CD14-positive monocyte (primary cell): ENCODE data around the gene ZNF414. TPM values are rescaled to one million over a fixed set of nuclear protein-coding genes. Genes with fewer than 3 reads are reported as not detected.

Experiments
- DNase-seq, 3 donors: peaks; one replicate each; pipeline ENCODE4 v3.0.0-alpha.2; 2011 to 2022
- H2AFZ ChIP-seq: 2 replicates; pipeline ENCODE4 v1.6.0; 2012; ENCODE audit warnings: mild to moderate bottlenecking, low read depth, low read length, inconsistent platforms; ENCODE audit not compliant: insufficient read depth, poor library complexity, severe bottlenecking
- H3K27ac ChIP-seq, 2 donors: 1 replicate in 1 of 2; 2 replicates in 1 of 2; pipeline ENCODE4 v1.5.1; 2012 to 2013; ENCODE audit warnings: low read length in 2 of 2, control low read depth in 1 of 2, inconsistent platforms in 1 of 2, low read depth in 1 of 2, mild to moderate bottlenecking in 1 of 2
- H3K27me3 ChIP-seq, 2 donors: one replicate each; pipeline versions ENCODE4 v1.6.0 to v1.6.1; 2011 to 2013; ENCODE audit warnings: low read length in 2 of 2; ENCODE audit not compliant: control insufficient read depth in 2 of 2, insufficient read depth in 2 of 2
- H3K36me3 ChIP-seq, 2 donors: replicated peaks in 1 of 2; 1 replicate in 1 of 2; 2 replicates in 1 of 2; pipeline versions ENCODE4 v1.5.1 to v1.6.1; 2012 to 2013; ENCODE audit warnings: low read length in 2 of 2, control low read depth in 1 of 2, inconsistent platforms in 1 of 2, mild to moderate bottlenecking in 1 of 2; ENCODE audit not compliant: insufficient read depth in 2 of 2, control insufficient read depth in 1 of 2
- H3K4me1 ChIP-seq, 2 donors: 1 replicate in 1 of 2; 2 replicates in 1 of 2; pipeline versions ENCODE4 v1.5.1 to v1.6.1; 2012 to 2013; ENCODE audit warnings: low read length in 2 of 2, control low read depth in 1 of 2, inconsistent platforms in 1 of 2, mild to moderate bottlenecking in 1 of 2, moderate library complexity in 1 of 2; ENCODE audit not compliant: insufficient read depth in 2 of 2, control insufficient read depth in 1 of 2
- H3K4me2 ChIP-seq: replicated peaks from 2 replicates; pipeline ENCODE3; 2012; ENCODE audit warnings: low read length, moderate library complexity, mild to moderate bottlenecking; ENCODE audit not compliant: poor library complexity, severe bottlenecking; ENCODE audit errors: extremely low read depth
- H3K4me3 ChIP-seq, 3 experiments: fragments of 200-600 bp in 1 of 3; sonication (generic) in 1 of 3; replicated peaks in 1 of 3; 1 replicate in 2 of 3; 2 replicates in 1 of 3; pipeline ENCODE4 v1.5.1; 2011 to 2013; ENCODE audit warnings: low read length in 3 of 3, mild to moderate bottlenecking in 3 of 3, control low read depth in 2 of 3, low read depth in 2 of 3, inconsistent platforms in 1 of 3, moderate library complexity in 1 of 3
- H3K79me2 ChIP-seq: 2 replicates; pipeline ENCODE4 v1.6.0; 2012; ENCODE audit warnings: mild to moderate bottlenecking, control low read depth, inconsistent platforms, low read length, moderate library complexity; ENCODE audit not compliant: insufficient read depth
- H3K9ac ChIP-seq: 2 replicates; pipeline ENCODE4 v1.6.0; 2017; ENCODE audit warnings: low read length, mild to moderate bottlenecking; ENCODE audit not compliant: insufficient read depth, poor library complexity, severe bottlenecking
- H3K9me3 ChIP-seq, 2 donors: replicated peaks in 1 of 2; 1 replicate in 1 of 2; 2 replicates in 1 of 2; pipeline versions ENCODE4 v1.5.1 to v1.6.1; 2012 to 2013; ENCODE audit warnings: low read length in 2 of 2, control low read depth in 1 of 2; ENCODE audit not compliant: control insufficient read depth in 1 of 2, insufficient read depth in 1 of 2
- H4K20me1 ChIP-seq: 2 replicates; pipeline ENCODE4 v1.6.0; 2012; ENCODE audit warnings: mild to moderate bottlenecking, low read length, control low read depth, moderate library complexity; ENCODE audit not compliant: insufficient read depth
- H3K27ac Mint-ChIP-seq, 7 donors: one replicate each; pipeline ENCODE4 v1.8.0; 2020; ENCODE audit warnings: mild to moderate bottlenecking in 7 of 7, mixed read lengths in 7 of 7, moderate library complexity in 6 of 7, inconsistent platforms in 2 of 7
- H3K27me3 Mint-ChIP-seq, 3 donors: one replicate each; pipeline ENCODE4 v1.8.0; 2021 to 2022; ENCODE audit warnings: low read depth in 3 of 3, mild to moderate bottlenecking in 3 of 3, mixed read lengths in 3 of 3, moderate library complexity in 3 of 3, inconsistent platforms in 1 of 3
- H3K36me3 Mint-ChIP-seq, 2 donors: one replicate each; pipeline ENCODE4 v1.8.0; 2020; ENCODE audit warnings: mixed read lengths in 2 of 2, inconsistent platforms in 1 of 2, mild to moderate bottlenecking in 1 of 2
- H3K4me1 Mint-ChIP-seq: one replicate; pipeline ENCODE4 v1.8.0; 2020; ENCODE audit warnings: mild to moderate bottlenecking, mixed read lengths
- H3K4me3 Mint-ChIP-seq, 2 donors: one replicate each; pipeline ENCODE4 v1.8.0; 2020; ENCODE audit warnings: mild to moderate bottlenecking in 2 of 2, mixed read lengths in 2 of 2, moderate library complexity in 1 of 2
- H3K9me3 Mint-ChIP-seq, 7 donors: one replicate each; pipeline ENCODE4 v1.8.0; 2020 to 2022; ENCODE audit warnings: mixed read lengths in 7 of 7, mild to moderate bottlenecking in 6 of 7, moderate library complexity in 6 of 7, inconsistent platforms in 2 of 7
- CTCF ChIP-seq: fragments of 200-600 bp; IDR thresholded peaks from one replicate; pipeline ENCODE4 v1.8.0; 2022; ENCODE audit warnings: antibody characterized with exemption, mild to moderate bottlenecking
- WGBS: methylation state at CpG from one replicate; pipeline ENCODE4 v1.1.5; 2013; ENCODE audit warnings: missing lambda C conversion rate; ENCODE audit not compliant: insufficient coverage; 5-methylcytosine and 5-hydroxymethylcytosine counted together
- intact Hi-C, 2 donors: fragments of 100-400 bp; cut with micrococcal nuclease; formaldehyde crosslinking; loops; one replicate each; pipeline versions ENCODE4 v1.15.0 to v1.15.1; 2023
- polyA plus RNA-seq, 3 donors: library from polyadenylated mRNA; depleted of rRNA in 1 of 3; unstranded in 2 of 3; stranded (reverse) in 1 of 3; fragments of 300-500 nt in 2 of 3; fragments of >200 nt in 1 of 3; fragmentation: Illumina TruSeq in 2 of 3; gene quantifications; 1 replicate in 2 of 3; 2 replicates in 1 of 3; pipeline ENCODE4 v1.2.3, GENCODE V29; 2012 to 2021

The ZNF414 gene
- polyA plus RNA-seq, 3 donors: 4.1 to 21.1 (median 4.7) TPM

GRCh38 chr19:8469613-8470368 is 44.2 kb downstream of the ZNF414 start:
- Mint-ChIP-seq H3K4me3 (no peak overlapping the region), H3K4me1 (peaks cover 37% of the 10 kb centered on the region), H3K27me3 (peaks cover 0 to 2% (median 0%) of the 10 kb centered on the region in 3 donors), H3K27ac (peak overlapping the region in 4 of 7 donors; percentile 16 to 66 (median 36)), H3K9me3 (no peaks in the 10 kb centered on the region), H3K36me3 (peaks cover 85 to 98% of the 10 kb centered on the region in 2 donors)
- Histone ChIP-seq H3K9ac (no peak overlapping the region), H3K9me3 (no peaks in the 10 kb centered on the region), H3K4me1 (peaks cover 24 to 31% of the 10 kb centered on the region in 2 donors), H3K4me3 (no peak overlapping the region), H4K20me1 (peaks cover 92% of the 10 kb centered on the region), H3K4me2 (no peak overlapping the region), H3K27me3 (no peaks in the 10 kb centered on the region), H3K79me2 (peaks cover 84% of the 10 kb centered on the region), H3K27ac (peak overlapping the region in 1 of 2 donors; percentile 27), H2AFZ (no peak overlapping the region), H3K36me3 (peaks cover 75 to 97% of the 10 kb centered on the region in 2 donors)
- no peak for DNase-seq
- 90% methylated on average over 6 of the region's 13 CpGs for WGBS
- intact Hi-C loops: loop anchor here (5.0 kb wide), 1 partner anchor 38 kb away; no protein-coding TSS in a partner anchor
- TF ChIP-seq CTCF: no peak

- no peaks in the 10 kb centered on the region for H3K27me3 ChIP-seq
- no peak overlapping the region for H3K4me3 Mint-ChIP-seq
- no peak overlapping the region for H3K4me2 ChIP-seq
- H3K27me3 Mint-ChIP-seq: peaks cover 0 to 4% (median 0%) of the 10 kb centered on the region in 3 donors
- no peak overlapping the region for H2AFZ ChIP-seq
- H3K27ac Mint-ChIP-seq: peak overlapping the region in 2 of 7 donors; percentile 12 to 61
- DNase-seq: no peak
- no peaks in the 10 kb centered on the region for H3K9me3 ChIP-seq
- peaks cover 16 to 25% of the 10 kb centered on the region in 2 donors for H3K4me1 ChIP-seq
- TF ChIP-seq CTCF: no peak
- H3K27ac ChIP-seq: peak overlapping the region in 1 of 2 donors; percentile 27
- 98% methylated on average over 4 of the region's 8 CpGs for WGBS
- H3K4me1 Mint-ChIP-seq: peaks cover 30% of the 10 kb centered on the region
- intact Hi-C loops: no loop called here
- H3K79me2 ChIP-seq: peaks cover 85% of the 10 kb centered on the region
- peaks cover 78 to 97% of the 10 kb centered on the region in 2 donors for H3K36me3 ChIP-seq
- H3K4me3 ChIP-seq: no peak overlapping the region
- H4K20me1 ChIP-seq: peaks cover 93% of the 10 kb centered on the region
- no peak overlapping the region for H3K9ac ChIP-seq
- H3K9me3 Mint-ChIP-seq: no peaks in the 10 kb centered on the region
- peaks cover 85 to 98% of the 10 kb centered on the region in 2 donors for H3K36me3 Mint-ChIP-seq
These were observed 45.1 kb downstream of the ZNF414 start for GRCh38 chr19:8468761-8469373.
